HEK293T (cell line): ENCODE measurements around the gene FFAR2.

Experiments
- FOXA1 ChIP-seq: fragments of 450-650 bp; IDR thresholded peaks from 2 replicates; pipeline ENCODE4 v1.6.1; 2016; ENCODE audit warnings: mild to moderate bottlenecking
- FOXK2 ChIP-seq: fragments of 450-650 bp; IDR thresholded peaks from 2 replicates; pipeline ENCODE4 v1.6.1; 2016; ENCODE audit warnings: mild to moderate bottlenecking
- SP1 ChIP-seq: fragments of 450-650 bp; IDR thresholded peaks from 2 replicates; pipeline ENCODE4 v1.6.1; 2017
- SUZ12 ChIP-seq: fragments of 450-650 bp; IDR thresholded peaks from 2 replicates; pipeline ENCODE4 v1.6.1; 2016; ENCODE audit warnings: mild to moderate bottlenecking

DNA sequence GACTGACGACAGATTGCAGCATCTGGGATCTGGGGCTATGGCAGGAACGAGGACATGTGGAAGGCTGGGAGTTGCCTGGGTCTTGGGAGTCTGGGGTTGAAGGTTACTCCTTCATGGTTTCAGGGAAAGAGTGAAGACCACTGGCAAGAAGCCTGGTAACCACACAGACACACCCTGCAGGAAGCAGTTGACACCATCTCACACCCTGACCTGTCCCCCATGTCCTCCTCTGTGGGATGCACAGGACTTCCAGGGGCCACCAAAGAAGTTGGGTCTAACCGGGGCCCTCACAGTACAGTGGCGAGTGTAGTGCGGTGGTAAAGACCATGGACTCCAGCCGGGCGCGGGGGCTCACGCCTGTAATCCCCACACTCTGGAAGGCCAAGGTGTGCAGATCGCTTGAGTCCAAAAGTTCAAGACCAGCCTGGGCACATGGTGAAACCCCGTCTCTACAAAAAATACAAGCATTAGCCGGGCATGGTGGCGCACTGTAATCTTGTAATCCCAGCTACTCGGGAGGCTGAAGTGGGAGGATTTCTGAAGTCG is 10.6 kb upstream of the FFAR2 start:
- no peak for TF ChIP-seq SUZ12
- no peak for TF ChIP-seq SP1
- TF ChIP-seq FOXA1: no peak
- no peak for TF ChIP-seq FOXK2
